Measurements from ENCODE around the gene CACNA1D. TPM values are rescaled to one million over a fixed set of nuclear protein-coding genes. Genes with fewer than 3 reads are reported as not detected.
A peak's percentile ranks its signal among the peaks of the same experiment; 100 is the strongest.
"Not testable (repeated sequence)": the region's sequence is repeated elsewhere in the genome, so short reads cannot be mapped to it uniquely, and the experiment has no call there.

CACNA1D gene
- 100 to 1,000 TPM in 3 of 4 donors, 10 to 100 TPM in 1; 74.6 to 194 (median 105) TPM for total RNA-seq

DNA sequence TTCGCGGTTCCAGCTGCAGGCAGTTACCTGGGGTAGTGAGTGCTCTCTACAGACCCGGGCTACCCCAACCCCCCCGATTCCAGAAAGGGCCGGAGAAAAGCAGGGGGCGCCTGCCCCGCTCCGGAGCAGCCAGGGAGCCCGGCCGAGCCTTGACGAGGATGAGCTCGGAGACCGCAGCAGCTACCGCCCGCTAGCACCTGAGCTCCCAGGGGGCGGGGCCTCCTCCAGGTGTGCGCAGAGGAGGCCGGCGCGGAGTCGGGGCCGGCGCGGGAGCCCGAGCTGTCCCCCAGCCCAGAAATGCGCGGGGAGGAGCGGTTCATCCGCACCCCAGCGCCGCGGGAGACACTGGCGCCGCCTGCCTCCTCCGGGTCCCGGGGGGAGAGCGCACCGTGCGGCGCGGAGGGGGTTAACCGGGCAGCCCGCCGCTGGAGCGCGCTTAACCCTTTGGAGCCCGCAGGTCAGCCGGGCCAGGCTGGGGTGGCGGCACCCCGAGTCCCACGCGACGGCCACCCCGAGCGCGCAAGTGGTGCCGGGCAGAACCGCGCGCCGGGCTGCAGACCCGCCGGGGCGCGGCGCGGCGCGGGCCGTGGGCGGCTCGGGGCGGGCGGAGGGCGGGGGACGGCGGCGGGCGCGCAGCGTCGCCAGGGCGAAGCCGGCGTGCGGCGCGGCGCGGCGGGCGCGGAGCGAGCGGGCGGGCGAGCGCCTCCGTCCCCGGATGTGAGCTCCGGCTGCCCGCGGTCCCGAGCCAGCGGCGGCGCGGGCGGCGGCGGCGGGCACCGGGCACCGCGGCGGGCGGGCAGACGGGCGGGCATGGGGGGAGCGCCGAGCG lies at the start of gene CACNA1D:
Gene CACNA1D, plus strand, starts transcription at position 649 of the 829 bp plus-strand sequence. CDS start 556 bp downstream, outside the sequence.
- peaks cover 0 to 3% of the 10 kb centered on the region in 2 donors for H3K27me3 ChIP-seq
- H3K4me1 ChIP-seq: peaks cover 0 to 44% (median 12%) of the 10 kb centered on the region in 4 donors
- peak in 2 of 3 donors; percentile 81 to 87 for DNase-seq

DNA sequence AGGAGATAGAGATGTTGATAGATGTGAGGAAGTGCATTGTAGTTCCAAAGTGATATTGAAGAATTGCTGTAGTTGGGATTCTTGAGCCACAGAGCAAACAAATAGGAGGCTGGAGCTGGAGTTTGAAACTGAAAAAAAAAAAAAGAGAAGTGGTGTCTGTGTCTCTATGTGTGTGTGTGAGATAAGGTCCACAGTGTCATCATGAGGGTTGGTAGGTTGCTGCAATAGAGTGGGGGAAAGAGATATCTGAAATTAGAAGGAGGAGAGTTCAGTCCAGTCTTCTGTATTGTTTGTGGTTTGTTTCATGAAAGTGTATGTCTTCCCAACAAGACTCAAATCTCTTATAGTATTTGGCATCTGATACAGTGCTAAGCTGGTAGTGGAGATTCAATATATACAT lies 37.3 kb upstream of the CACNA1D start:
- Histone ChIP-seq H3K27ac (no peak overlapping the region), H3K9me3 (no peaks in the 10 kb centered on the region), H3K27me3 (no peaks in the 10 kb centered on the region), H3K4me3 (no peak overlapping the region), H3K4me1 (no peaks in the 10 kb centered on the region), H3K36me3 (no peaks in the 10 kb centered on the region)
- DNase-seq: no peak
- TF ChIP-seq, protein P1, sequence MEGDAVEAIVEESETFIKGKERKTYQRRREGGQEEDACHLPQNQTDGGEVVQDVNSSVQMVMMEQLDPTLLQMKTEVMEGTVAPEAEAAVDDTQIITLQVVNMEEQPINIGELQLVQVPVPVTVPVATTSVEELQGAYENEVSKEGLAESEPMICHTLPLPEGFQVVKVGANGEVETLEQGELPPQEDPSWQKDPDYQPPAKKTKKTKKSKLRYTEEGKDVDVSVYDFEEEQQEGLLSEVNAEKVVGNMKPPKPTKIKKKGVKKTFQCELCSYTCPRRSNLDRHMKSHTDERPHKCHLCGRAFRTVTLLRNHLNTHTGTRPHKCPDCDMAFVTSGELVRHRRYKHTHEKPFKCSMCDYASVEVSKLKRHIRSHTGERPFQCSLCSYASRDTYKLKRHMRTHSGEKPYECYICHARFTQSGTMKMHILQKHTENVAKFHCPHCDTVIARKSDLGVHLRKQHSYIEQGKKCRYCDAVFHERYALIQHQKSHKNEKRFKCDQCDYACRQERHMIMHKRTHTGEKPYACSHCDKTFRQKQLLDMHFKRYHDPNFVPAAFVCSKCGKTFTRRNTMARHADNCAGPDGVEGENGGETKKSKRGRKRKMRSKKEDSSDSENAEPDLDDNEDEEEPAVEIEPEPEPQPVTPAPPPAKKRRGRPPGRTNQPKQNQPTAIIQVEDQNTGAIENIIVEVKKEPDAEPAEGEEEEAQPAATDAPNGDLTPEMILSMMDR (IDR thresholded peaks at IDR 0.05): no peak
- TF ChIP-seq POLR2A (IDR thresholded peaks at IDR 0.05): no peak

More for the DNA sequence above, at the start of gene CACNA1D:
- Histone ChIP-seq H3K36me3 (no peaks in the 10 kb centered on the region), H3K4me3 (peak within 1 kb of the TSS; percentile 35 to 87 (median 58)), H3K9me3 (no peaks in the 10 kb centered on the region), H3K27ac (peak within 1 kb of the TSS in 3 of 4 donors; percentile 55 to 86 (median 74))
- peak; percentile 11 to 57 for TF ChIP-seq POLR2A (IDR thresholded peaks at IDR 0.05)
- TF ChIP-seq, protein P1 (IDR thresholded peaks at IDR 0.05): no peak

DNA sequence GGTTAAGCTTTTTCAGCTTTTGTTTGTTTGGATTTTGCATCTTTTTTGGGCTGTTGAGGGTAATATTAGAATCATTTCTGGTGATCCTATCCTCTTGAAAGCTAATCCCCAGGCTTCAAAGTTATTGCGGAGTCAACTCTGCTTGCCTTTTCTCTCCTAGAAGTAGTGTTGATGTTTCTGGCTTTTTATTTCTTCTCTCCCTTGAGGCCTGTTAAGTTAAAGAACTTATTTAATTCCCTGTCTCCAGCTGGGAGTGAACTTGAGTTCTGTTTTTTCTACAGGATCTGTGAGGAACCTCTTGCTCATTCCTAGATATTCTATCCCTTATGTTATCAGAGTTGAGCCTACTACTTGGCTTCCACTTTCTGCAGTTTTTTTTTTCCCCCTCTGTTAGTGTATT lies 34.1 kb upstream of the CACNA1D start:
- H3K4me3 ChIP-seq: no peak overlapping the region

DNA sequence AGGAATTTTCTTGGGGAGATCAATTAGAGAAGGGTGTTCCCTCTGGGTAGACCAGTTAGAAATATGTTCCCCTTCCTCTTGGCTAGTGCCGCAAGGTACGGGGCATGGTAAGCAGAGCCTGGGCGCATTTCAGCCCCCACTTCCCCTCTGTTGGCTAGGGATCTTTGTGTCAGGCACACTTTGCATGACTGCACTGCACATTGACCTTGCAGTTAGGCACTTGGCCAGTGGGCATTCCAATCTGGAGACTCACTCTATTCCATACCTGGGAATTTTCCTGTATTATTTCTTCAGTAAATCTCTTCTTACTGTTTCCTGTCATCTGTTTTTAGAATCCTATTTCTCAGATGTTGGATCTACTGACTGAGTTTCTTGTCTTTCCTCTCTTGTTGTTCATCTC lies 30.0 kb upstream of the CACNA1D start:
- no peak overlapping the region for H3K4me3 ChIP-seq
- H3K4me1 ChIP-seq: no peaks in the 10 kb centered on the region
- TF ChIP-seq, protein P1 (IDR thresholded peaks at IDR 0.05): peak in 3 of 6 experiments; percentile 5 to 11 (median 8)
- TF ChIP-seq POLR2A (IDR thresholded peaks at IDR 0.05): no peak
- H3K36me3 ChIP-seq: no peaks in the 10 kb centered on the region
- DNase-seq: peak in 2 of 3 donors; percentile 53 to 64
- H3K9me3 ChIP-seq: no peaks in the 10 kb centered on the region
- H3K27me3 ChIP-seq: no peaks in the 10 kb centered on the region
- H3K27ac ChIP-seq: no peak overlapping the region

More for the DNA sequence above, 34.1 kb upstream of the CACNA1D start:
- H3K27me3 ChIP-seq: no peaks in the 10 kb centered on the region
- H3K36me3 ChIP-seq: no peaks in the 10 kb centered on the region
- H3K4me1 ChIP-seq: no peaks in the 10 kb centered on the region
- no peak for DNase-seq
- H3K27ac ChIP-seq: no peak overlapping the region
- TF ChIP-seq POLR2A (IDR thresholded peaks at IDR 0.05): no peak
- TF ChIP-seq, protein P1 (IDR thresholded peaks at IDR 0.05): no peak
- no peaks in the 10 kb centered on the region for H3K9me3 ChIP-seq

DNA sequence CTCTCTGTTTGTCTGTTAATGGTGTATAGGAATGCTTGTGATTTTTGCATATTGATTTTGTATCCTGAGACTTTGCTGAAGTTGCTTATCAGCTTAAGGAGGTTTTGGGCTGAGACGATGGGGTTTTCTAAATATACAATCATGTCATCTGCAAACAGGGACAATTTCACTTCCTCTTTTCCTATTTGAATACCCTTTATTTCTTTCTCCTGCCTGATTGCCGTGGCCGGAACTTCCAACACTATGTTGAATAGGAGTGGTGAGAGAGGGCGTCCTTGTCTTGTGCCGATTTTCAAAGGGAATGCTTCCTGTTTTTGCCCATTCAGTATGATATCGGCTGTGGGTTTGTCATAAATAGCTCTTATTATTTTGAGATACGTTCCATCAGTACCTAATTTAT lies 24.7 kb upstream of the CACNA1D start:
- not testable (repeated sequence) for H3K27me3 ChIP-seq, H3K9me3 ChIP-seq, DNase-seq, H3K36me3 ChIP-seq, H3K4me3 ChIP-seq, H3K4me1 ChIP-seq, H3K27ac ChIP-seq

DNA sequence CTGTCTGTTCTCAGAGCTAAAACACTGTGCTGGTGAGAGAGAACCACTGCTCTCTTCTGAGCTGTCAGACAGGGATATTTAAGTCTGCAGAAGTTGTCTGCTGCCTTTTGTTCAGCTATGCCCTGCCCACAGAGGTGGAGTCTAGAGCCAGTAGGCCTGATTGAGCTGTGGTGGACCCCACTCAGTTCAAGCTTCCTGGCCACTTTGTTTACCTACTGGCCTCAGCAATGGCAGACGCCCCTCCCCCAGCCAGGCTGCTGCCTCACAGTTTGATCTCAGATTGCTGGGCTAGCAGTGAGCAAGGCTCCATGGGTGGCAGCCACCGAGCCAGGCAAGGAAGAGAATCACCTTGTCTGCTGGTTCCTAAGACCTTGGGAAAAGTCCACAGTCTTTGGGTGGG lies 21.0 kb upstream of the CACNA1D start:
- TF ChIP-seq, protein P1 (IDR thresholded peaks at IDR 0.05): no peak
- no peak for TF ChIP-seq POLR2A (IDR thresholded peaks at IDR 0.05)
- Histone ChIP-seq H3K4me1 (no peaks in the 10 kb centered on the region), H3K9me3 (no peaks in the 10 kb centered on the region), H3K4me3 (no peak overlapping the region), H3K36me3 (no peaks in the 10 kb centered on the region), H3K27me3 (no peaks in the 10 kb centered on the region), H3K27ac (no peak overlapping the region)
- DNase-seq: no peak

DNA sequence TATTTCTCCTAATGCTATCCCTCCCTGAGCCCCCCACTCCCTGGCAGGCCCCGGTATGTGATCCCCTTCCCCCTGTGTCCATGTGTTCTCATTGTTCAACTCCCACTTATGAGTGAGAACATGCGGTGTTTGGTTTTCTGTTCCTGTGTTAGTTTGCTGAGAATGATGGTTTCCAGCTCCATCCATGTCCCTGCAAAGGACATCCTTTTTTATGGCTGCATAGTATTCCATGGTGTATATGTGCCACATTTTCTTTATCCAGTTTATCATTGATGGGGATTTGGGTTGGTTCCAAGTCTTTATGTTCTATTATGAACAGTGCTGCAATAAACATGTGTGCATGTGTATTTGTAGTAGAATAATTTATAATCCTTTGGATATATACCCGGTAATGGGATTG lies 18.0 kb upstream of the CACNA1D start:
- not testable (repeated sequence) for H3K36me3 ChIP-seq, H3K4me1 ChIP-seq, H3K27me3 ChIP-seq, DNase-seq, H3K27ac ChIP-seq, H3K4me3 ChIP-seq, H3K9me3 ChIP-seq

DNA sequence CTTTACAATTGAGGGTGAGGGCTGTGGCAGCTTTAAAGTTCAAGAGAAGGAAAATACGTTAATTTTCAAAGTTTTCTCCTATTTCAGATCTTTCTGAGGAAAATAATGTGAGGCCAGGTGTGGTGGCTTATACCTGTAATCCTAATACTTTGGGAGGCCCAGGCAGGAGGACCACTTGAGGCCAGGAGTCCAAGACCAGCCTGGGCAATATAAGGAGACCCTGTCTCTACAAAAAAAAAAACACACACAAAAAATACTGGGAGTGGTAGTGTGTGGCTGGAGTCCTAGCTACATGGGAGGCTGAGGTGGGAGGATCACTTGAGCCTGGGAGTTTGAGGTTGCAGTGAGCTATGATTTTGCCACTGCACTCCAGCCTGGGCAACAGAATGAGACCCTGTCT lies 16.7 kb upstream of the CACNA1D start:
- not testable (repeated sequence) for H3K9me3 ChIP-seq, H3K4me1 ChIP-seq, H3K4me3 ChIP-seq, DNase-seq, H3K36me3 ChIP-seq, H3K27me3 ChIP-seq
- peak overlapping the region in 3 of 4 donors; percentile 23 to 91 (median 75) for H3K27ac ChIP-seq
